Upper lobe of left lung (tissue), 4 donors: ENCODE measurements around the gene PSD2.

Experiments used
- CTCF ChIP-seq, 6 experiments: fragments of 450-650 bp in 4 of 6; fragments of 200-600 bp in 2 of 6; sonication (generic) in 2 of 6; IDR thresholded peaks; one replicate each; pipeline ENCODE4 v1.5.1; 2016 to 2019; ENCODE audit warnings: antibody characterized with exemption in 6 of 6
- POLR2AphosphoS5 ChIP-seq, 2 donors: sonication (generic); formaldehyde crosslinking; IDR thresholded peaks; one replicate each; pipeline ENCODE4 v1.5.1; 2017; ENCODE audit warnings: antibody characterized with exemption in 2 of 2

DNA sequence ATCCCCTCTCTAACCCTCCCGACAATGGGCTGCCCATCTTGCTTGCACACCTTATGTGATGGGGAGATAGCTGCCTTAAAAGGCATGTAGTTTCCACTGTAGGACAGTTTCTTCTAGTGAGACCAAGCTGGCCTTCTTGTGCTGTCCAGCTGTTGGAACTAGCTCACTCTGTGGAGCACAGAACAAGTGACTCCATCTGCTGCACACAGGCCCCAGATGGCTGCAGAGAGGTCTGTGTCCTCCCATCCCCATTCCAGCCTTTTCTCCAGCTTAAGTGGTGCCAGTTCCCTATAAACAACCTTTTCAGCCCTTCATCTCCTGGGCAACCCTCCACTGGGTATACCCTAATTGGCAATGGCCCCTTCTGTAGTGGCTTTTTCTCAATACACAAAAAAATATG, 18.7 kb upstream of the PSD2 start:
- TF ChIP-seq CTCF (IDR thresholded peaks at IDR 0.05): no peak
- no peak for TF ChIP-seq POLR2AphosphoS5 (IDR thresholded peaks at IDR 0.05)
